IPS-NIHi11 (cell line): ENCODE results near the gene PES1.
"Not testable (repeated sequence)": the region's sequence is repeated elsewhere in the genome, so short reads cannot be mapped to it uniquely, and the experiment has no call there.

Experiments
- DNase-seq: peaks from one replicate; pipeline ENCODE4 v3.0.0; 2012; ENCODE audit warnings: mixed read lengths, low spot score

The PES1 gene

DNA sequence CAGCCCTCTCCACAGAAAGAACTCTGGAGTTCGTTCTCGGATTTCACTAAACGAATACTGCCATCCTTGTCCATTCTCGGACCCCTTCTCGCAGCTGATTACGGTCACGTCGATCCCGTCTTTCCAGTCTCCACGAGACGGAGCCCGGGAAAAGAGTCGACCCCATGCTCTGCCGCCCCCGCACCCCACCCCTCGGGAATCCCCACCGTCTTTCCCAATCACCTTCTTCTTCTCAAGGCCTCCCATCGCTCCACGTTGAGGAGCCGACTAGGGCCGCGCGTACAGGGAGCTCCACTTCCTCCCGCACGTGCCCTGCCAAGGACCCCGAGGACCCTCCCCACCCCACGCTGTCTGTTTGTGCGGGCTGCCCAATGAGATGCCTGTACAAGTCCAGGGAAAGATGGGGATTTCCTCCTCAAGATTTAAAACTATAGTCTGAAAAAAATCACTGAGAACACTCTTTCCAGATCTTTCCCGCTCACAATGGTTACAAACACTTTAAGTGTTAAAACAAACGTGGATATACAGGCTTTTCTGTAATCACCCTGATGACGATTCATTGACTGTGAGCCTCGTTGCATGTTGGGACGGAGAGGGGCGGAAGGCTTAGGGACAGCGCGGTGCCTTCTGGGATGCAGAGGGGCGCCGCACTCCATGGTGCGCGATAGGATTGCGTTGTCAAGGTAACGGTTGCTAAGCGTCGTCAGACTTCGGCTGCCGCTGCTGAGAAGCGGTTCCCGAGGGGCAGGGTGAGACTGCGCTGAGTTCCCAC lies at the start of gene PES1:
PES1 (minus strand) TSS at position 323 of the 772 bp plus-strand sequence; CDS start at position 246, 77 bp downstream.
- DNase-seq: peak; percentile 96

DNA sequence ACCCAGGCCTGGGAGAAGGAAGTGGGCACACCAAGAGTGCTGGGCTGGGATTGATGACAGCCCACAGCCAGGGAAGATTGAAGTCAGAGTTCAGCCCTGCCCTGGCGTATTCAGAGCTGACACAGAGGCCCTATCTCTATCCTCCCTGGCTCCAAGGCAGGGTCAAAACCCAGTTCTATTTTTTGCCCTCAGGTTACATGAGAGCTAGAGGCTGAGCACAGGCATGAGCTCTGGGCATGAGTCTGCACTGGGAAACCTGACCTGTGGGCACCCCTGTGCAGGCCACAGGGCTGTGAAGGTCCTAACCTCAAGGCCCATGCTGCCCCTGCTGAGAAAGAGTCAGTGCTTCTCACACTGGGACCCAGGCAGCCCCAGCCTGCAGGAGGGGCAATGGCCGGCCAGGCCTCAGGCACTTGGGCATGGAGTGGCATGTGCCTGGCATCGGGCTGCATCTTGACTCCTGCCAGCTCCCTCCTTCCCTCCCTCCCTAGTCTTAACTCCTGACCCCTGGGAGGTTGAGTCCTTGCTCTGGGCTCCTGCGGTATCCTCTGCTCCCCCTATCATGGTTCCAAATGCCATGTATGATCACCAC lies 49.2 kb upstream of the PES1 start:
- DNase-seq: no peak

DNA sequence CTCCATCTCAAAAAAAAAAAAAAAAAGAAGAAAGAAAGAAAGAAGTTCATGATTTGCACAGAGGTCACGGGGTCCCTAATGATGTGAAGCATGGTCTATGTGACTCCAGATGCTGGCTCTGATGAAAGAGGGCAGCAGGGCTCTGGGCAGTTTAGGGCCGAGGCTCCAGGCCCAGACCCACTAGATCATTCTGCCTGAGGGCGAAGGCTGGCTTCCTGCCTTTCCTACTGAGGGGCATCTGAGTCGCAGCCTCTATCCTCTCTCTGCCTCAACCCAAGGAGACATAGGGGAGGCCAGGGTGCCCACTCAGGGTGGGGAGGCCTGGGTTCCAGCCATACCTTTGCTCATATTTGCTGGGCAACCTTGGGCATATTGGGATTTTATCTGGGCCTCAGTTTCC lies 48.7 kb upstream of the PES1 start:
- DNase-seq: no peak

DNA sequence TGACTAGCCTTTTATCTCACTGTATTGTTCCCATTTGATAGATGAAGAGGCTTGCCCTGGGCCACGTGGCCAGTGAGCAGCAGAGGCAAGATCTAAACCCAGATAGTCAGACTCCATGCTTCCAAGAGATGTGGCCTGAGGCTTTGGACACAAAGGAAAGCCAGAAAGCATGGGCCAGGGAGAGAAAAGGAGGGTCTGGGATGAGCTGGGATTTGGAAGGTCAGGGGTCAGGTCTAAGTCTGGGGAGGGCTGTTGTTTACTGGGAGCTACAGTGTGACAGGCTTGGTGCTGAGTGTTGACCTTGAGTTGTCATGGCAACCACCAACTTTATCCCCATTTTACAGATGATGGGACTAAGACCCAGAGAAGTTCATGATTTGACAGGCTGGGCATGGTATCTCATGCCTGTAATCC lies 46.0 kb upstream of the PES1 start:
- no peak for DNase-seq

DNA sequence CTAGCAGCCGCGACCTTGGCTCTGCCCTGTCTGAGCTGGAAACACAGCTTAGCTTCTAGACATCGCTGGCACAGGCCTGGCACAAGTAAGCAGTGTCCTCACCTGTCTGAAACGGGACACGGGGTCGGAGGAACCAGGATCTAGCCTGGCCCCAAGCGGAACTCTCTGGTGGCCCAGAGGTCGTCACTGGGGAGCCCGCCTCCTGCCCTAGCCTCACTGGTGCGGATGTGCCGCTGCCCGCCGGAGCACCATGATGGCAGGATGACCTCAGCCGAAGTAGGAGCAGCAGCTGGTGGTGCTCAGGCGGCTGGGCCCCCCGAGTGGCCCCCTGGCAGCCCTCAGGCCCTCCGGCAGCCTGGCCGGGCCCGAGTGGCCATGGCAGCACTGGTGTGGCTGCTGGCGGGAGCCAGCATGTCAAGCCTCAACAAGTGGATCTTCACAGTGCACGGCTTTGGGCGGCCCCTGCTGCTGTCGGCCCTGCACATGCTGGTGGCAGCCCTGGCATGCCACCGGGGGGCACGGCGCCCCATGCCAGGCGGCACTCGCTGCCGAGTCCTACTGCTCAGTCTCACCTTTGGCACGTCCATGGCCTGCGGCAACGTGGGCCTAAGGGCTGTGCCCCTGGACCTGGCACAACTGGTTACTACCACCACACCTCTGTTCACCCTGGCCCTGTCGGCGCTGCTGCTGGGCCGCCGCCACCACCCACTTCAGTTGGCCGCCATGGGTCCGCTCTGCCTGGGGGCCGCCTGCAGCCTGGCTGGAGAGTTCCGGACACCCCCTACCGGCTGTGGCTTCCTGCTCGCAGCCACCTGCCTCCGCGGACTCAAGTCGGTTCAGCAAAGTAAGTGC lies 44.7 kb upstream of the PES1 start:
- no peak for DNase-seq

DNA sequence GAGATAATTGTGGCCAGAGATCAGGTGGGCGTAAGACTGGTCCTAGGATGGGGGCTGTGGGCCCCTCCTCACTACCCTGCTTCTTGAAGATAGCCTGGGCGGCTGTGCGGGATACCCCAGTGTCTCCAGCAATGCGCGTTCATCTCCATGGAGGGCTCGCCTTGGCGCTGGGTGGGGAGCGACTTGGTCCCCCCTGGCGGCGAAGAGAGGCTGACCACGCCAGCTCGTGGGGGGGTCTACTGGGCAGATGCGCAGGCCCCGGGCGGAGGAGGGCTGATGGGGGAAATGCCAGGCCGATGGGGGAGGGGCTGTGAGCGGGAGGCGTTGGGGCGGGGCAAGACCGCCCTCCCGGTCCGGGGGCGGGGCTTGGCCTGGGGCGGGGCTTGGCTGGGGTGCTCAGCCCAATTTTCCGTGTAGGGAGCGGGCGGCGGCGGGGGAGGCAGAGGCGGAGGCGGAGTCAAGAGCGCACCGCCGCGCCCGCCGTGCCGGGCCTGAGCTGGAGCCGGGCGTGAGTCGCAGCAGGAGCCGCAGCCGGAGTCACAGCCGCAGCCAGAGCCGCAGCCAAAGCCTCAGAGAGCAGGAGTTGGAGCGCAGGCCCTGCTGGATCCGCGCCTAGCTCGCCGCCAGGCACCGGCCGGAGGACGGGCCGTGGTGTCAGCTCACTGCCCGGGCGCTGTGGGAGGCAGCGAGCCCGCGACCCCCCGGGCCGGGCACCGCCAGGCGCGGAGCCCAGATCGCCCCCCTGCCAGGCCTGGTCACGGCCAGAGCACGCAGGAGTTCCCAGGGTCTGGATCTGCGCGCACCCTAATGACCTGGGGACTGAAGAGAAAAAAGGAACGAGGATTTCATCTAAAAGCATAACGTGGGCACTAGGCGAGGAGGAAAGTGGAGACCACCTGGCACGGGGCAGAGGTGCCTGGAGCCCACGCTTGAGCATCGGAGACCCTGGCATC lies 43.8 kb upstream of the PES1 start, which contains the start of gene SLC35E4:
SLC35E4 (plus strand) TSS at position 509 of the 953 bp plus-strand sequence. CDS start 670 bp downstream, outside the sequence.
- peak; percentile 97 for DNase-seq

DNA sequence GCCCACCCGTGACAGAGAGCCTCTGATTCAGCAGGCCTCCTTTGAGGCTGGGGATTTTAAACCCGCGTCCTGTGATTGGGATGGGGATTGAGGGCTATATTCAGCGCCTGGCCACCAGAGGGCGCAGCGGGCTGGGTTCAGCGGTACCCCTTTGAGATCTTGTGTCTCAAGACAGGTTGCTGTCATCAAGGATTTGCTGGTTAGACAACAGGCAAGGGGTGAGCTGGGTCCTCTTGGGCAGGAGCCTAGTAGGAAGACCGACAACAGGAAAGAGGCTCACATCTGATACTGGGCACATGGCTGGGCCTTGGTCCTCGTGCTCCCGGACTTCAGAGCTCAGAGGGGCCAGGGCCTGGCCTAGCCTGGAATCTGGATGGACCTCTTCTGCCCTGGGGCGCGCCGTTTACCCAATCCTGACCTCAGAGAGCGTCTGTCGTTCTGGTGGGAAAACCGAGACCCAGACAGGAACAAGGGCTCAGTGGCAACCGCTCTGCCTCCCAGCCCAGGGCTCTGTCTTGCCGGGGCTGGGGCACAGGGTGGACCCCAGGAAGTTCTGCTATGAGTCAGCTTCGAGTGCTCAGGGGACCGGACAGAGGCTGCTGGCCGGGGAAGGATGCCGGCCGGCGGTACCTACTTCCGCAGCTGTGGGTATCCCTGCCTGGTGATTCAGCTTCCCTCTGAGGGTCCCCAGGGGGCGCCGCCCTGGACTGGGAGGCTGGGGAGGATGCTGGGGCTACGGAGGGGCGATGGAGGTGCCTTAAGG lies 42.9 kb upstream of the PES1 start:
- DNase-seq: peak; percentile 91

DNA sequence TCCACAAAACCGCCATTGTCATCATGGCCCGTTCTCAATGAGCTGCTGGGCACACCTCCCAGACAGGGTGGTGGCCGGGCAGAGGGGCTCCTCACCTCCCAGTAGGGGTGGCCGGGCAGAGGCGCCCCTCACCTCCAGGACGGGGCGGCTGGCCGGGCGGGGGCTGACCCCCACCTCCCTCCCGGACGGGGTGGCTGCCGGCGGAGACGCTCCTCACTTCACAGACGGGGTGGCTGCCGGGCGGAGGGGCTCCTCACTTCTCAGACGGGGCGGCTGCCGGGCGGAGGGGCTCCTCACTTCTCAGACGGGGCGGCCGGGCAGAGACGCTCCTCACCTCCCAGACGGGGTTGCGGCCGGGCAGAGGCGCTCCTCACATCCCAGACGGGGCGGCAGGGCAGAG lies 39.8 kb upstream of the PES1 start:
- DNase-seq: not testable (repeated sequence)

DNA sequence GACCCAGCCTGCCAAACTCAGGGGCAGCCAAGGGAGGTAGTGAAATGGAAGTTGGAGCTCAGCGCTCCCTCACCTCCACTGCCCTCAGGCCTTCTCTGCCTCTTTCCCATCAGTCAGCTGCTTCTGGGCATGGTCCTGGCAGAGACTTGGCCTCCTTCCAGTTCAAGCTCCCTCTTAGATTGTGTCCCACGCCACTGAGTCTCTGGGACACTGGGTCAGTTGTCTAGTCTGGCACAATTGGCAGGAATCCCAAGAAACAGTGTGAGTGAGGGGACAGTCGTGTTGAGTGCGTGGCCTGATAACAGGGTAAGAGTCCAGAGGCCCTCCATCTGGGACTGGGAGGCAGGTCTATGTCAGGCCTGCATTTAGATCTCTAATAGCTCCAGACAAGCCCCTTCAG lies 36.8 kb upstream of the PES1 start:
- no peak for DNase-seq

DNA sequence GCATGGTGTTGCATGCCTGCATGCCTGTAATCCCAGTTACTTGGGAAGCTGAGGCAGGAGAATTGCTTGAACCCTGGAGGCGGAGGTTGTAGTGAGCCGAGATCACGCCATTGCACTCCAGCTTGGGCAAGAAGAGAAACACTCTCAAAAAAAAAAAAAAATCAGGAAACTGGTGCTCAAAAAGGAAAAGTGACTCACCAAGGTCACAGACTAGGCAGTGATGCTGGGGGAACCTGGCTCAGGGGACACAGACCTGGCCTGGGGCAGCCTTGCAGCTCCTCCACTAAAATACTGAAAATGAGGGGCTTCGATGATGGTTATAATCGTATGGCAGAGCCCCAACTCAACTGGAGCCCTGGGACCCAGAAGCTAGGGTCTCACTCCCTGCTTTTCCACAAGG lies 35.8 kb upstream of the PES1 start:
- no peak for DNase-seq

DNA sequence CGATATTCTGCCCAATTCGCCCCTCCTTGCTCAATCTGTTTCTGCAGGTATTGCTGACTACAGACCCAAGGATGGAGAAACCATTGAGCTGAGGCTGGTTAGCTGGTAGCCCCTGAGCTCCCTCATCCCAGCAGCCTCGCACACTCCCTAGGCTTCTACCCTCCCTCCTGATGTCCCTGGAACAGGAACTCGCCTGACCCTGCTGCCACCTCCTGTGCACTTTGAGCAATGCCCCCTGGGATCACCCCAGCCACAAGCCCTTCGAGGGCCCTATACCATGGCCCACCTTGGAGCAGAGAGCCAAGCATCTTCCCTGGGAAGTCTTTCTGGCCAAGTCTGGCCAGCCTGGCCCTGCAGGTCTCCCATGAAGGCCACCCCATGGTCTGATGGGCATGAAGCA lies 34.7 kb upstream of the PES1 start:
- DNase-seq: no peak

DNA sequence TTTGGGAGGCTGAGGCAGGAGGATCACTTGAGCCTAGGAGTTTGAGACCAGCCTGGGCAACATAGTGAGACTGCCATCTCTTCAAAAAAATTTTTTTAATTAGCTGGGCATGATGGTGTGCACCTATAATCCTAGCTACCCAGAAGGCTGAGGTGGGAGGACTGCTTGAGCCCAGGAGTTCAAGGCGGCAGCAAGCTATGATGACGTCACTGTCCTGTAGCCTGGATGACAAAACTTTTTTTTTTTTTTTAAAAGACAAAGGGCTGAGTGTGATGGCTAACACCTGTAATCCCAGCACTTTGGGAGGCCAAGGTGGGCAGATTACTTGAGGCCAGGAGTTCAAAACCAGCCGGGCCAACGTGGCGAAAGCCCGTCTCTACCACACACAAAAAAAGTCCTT lies 28.2 kb upstream of the PES1 start:
- not testable (repeated sequence) for DNase-seq

DNA sequence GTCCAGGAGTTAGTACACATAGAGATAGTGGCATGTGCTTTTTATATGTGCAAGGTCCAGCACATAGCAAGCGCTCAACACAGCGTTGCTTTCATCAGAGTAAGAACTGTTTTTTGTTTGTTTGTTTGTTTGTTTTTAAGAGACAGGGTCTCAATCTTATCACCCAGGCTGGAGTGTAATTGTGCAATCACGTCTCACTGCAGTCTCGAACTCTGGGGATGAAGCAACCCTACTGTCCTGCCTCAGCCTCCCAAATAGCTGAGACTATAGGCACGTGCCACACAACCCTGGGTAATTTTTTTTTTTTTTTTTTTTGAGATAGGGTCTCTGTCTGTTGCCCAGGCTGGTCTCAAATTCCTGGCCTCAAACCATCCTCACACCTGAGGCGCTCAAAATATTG lies 26.1 kb upstream of the PES1 start:
- no peak for DNase-seq

DNA sequence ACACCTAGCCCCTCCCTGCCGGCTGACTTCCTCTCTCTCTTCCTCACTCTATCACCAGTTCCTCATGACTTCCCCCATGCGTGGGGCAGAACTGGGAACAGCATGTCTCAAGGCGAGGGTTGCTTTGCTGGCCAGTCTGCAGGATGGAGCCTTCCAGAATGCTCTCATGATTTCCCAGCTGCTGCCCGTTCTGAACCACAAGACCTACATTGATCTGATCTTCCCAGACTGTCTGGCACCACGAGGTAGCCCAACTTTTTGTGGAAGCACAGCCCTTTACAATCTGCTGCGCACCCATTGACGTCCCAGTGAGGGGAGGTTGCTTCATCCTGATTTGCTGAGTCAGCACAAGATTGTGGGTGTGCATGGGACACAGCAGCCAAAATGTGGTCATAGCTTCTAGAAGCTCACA lies 23.8 kb upstream of the PES1 start:
- DNase-seq: no peak

DNA sequence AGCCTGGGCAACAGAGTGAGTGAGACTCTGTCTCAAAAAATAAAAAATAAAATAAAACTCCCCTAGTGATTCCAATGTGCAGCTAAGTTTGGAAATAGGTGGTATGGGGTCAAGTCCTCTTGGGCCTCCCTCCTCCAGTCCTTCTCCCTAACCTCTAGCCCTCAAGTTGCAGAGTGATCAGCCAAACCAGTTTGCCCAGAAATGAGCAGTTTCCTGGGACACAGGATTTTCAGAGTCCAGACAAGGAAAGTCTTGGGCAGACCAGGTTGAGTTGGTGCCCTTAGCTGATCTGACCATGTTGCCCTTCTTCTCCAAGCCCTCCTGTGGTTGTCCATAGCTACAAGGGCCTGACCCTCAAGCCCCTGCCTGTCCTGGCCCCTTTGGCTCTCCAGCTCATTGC lies 23.2 kb upstream of the PES1 start:
- DNase-seq: no peak

DNA sequence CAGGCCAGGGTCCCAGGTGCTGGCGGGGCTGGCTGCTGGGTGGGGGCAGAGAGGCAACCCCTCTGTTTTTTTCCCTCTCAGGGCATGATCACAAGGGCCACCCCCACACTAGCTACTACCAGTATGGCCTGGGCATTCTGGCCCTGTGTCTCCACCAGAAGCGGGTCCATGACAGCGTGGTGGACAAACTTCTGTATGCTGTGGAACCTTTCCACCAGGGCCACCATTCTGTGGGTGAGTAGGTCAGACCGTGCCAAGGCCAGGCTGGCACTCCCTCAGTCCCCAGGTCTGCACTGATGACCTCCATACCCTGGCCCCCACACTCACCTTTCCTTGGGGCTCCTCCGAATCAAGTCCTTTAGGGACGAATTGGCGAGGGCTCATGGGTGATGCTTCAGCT lies 22.6 kb upstream of the PES1 start:
- DNase-seq: no peak

DNA sequence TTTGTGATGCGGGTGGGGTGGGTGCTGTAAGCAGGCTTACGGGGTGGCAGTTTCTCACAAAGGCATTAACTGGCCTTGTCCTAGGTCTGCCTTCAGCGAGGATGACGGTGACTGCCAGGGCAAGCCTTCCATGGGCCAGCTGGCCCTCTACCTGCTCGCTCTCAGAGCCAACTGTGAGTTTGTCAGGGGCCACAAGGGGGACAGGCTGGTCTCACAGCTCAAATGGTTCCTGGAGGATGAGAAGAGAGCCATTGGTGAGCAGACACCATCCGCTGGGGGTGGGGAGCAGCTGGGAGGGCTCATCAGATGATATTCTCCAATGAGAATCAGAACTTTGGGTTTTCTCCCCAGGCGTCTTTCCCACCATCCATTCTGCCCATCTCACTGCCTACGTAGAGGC lies 21.1 kb upstream of the PES1 start:
- DNase-seq: peak; percentile 54

DNA sequence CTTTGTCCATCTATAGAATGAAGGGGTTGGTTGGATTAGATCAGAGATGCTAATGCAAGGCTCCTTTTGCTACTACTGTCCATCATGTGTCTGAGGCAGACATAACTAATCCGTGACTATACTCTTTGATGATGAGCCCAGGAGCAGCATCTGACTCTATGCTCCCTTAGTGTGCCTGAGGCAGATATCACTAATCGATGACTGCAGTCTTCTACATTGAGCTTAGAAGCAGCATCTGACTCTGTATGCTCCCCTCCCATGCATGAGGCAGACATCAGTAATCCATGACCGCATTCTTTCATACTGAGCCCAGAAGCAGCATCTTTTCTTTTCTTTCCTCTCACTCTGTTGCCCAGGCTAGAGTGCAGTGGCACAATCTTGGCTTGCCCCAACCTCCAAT lies 19.5 kb upstream of the PES1 start:
- DNase-seq: no peak

DNA sequence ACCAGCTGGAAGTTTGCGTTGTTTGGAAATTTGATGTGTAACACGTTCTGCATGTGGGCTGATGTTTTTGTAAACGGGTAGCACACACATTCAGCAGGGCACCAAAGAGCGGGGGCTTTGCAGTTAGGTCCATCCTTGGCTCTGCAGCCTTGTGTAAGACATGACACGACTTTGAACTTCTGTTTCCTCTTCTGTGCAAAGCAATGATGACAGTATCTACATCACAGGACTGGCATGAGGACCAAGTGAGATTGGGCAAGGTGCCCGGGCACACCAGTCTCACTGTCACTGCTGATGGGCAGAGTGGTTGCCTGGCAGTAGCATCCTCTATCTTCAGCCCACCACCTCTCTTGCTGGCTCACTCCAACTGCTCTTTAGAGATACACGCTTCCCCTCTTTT lies 18.6 kb upstream of the PES1 start:
- DNase-seq: no peak

DNA sequence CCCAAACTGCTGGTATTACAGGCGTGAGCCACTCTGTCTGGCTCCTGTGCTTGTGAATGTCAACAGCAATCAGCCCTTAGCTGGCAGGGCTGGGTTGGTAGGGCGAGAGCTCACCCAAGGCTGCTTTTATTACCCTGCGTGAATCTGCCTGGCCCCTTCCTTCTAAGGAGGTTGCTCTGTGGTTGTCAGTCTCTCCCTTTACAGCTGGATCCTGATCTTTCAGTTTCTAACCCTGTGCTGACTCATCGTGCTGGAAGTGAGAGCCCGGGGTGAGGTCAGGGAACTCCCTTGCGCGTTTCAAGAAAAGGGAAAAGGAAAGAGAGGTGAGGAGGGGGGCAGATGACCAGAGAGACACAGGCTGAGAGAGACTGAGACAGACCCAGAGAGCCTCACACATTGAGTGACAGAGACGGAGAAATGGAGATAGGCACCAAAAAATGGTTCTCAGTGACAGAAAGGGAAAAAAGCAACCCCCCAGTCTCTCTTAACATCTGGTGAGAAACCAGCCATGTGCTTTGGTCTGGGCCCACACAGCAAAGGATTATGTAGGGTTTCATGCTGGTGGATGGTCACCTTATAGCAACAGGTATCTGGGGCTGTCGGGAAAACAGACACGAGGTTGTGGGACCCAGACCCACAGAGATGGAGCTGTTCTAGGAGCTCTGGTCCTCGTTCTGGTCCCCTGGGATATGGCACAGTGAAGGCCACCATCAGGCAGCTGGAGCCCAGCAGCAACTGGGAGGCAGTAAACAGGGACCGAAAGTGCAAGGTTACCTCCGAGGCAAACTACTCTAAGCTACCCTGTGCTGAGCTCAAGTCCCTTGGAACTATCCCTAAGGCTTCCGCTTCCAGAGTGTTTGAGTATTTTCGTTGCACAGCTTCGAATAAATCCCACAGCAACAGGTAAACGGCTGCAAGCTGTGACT lies 17.8 kb upstream of the PES1 start:
- DNase-seq: no peak
